Urothelium cell line (cell line): ENCODE data around the gene CYB5B.

Experiments used
- DNase-seq: peaks from one replicate; pipeline ENCODE4 v3.0.0; 2011; ENCODE audit warnings: low spot score, mixed read lengths
- FAIRE-seq: peaks from 2 replicates; lab custom pipeline; 2011; peaks lifted over from hg19 to GRCh38; lab: Jason Lieb, UNC

CYB5B gene

DNA sequence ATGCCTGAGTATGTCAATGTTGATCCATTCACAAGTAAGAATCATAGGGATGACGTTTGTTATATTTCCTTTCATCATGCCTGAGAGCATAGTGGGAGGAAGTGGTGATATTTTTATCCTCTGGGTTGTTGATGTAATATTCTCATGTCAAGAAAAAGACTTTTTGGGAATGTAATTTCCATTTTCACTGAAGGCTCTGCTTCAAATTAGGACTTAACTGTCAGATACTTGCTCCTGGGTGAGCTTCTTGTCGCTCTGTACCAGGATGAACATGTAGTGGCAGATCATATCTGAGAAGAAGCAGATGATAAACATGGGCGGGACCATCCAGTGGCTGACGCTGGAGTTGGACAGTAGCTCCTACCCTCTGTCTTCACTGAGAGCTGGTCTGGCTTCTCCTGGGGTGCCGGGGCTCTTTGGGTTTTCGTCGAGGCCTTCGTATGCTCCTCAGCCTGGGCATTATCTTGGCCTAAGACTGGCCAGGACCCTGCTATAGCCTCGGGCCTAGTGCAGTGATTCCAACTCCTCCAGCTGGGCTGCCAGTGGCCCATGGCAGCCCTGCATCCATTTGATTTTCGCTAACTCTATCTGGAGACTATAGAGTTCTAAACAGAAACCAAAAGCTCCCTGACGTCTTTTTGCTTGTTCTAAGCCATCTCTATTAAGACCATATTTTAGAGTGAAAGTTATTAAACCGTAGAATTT, 19.7 kb downstream of the CYB5B start:
- no peak for FAIRE-seq

DNA sequence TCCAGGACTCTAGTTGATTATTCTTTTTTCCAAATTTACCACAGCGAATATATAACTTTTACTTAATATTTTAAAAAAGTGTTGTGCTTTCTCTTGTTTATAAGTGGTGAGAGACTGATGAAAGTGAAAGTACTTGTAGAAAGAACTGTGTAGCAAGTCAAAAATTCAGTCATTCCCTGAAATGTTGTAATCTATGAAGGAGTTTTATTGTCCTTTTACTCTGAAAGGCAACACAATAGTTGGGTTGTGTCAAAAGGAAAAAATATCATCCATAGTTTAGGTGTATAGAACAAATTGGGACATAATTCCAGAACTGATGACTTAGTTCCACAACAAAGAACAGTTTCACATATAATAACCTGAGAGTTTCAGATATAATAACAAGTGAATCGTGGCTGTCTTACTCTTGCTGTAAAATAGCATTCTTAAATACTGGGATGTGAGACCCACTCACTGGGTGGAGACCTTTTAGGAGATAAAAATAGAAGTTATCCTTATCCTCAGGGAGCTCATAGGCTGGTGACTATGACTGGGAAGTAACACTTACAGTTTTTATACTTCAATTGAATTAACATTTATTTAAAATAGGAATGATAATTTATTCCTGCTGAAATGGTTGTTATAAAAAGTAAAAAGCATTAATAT, 20.6 kb downstream of the CYB5B start:
- no peak for FAIRE-seq
- no peak for DNase-seq

More for the DNA sequence above, 19.7 kb downstream of the CYB5B start:
- DNase-seq, result no peak

DNA sequence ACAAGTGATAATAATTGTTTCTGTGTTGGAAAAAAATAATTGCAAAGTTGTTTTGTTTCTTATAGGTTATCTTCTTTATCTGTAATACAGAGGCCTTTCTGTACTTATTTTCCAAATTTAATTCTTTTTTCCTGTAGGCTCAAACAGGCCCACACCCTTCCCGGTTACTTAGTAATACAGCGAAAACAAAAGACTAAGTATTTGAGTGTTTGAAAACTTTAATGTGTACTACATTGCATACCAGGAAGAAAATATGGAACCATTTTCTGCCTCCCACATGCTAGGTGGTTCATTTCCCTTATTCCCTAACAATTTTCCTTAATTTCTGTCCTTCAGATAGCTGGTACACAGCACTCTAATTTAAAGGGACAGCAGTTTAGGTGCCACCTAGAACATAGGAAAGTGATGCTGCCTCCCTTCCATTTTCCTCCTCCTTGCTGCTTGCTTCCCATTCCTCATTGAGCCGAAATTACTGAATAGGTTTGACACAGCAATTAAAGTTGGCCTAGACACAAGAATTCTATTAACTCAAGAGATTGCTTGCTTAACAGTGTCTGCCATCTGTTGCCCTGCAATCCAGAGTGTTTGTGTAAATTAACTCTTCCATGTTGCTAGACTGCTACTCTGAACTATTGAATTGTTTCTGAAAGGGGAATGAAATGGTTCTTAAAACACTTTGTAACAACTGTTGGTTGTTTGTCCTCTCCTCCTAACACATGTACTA, 24.2 kb downstream of the CYB5B start:
- no peak for DNase-seq
- no peak for FAIRE-seq

DNA sequence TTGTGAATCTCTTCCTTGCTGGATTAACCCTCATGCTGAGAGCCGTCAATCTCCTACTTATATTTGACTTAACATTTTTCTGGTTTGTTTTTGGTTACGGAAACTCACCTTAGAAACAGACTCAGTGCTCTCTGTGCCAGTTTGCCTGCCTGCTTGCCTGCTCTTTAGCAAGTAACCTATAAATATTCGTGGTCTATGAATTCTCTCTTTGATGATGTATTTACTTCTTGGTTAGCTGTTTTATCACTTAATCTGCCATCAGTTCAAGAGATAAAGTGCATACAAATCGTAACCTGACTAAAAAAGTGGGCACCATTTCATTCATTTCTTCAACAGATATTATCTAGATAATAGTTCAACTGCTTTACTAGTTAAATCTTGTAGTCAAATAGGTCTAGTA, 26.7 kb downstream of the CYB5B start:
- no peak for DNase-seq
- FAIRE-seq, result no peak

DNA sequence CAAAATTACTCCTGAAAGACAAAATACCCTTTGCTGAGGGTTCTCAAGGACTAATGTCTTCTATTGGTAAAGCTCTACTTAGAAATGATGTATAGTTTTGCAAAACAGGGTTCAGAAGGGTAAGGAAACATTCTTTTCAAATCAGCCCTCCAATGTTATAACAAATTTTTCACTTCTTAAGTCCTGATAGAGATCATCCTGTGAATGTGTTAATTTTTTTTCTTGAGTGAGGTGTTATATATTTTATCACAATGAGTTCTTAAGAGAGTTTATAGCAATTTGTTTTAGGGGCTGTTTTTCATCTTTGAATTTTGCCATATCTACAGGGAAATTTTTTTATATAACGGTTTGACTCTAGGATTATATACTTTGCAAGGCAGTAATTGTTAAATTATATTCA, 29.5 kb downstream of the CYB5B start:
- FAIRE-seq, result no peak
- DNase-seq, result no peak

DNA sequence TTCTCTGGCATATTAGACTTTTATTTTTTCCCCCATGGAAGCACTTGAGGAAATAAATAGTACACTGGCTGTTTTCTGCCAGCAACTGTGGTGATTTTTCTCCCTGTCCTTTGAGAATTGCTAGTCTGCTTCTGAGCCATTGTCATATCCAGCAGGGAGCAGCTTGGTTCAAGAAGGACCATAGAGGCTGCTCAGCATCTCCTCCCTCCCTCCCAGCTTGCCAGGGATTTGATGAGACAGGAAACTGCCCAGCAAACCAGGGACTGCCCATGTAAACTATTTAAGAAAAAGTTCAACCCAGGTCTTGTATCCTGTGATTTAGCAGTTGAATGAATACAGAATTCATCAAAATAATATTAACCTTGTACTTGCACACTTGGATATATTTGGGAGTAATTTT, 39.5 kb downstream of the CYB5B start:
- no peak for FAIRE-seq
- no peak for DNase-seq

DNA sequence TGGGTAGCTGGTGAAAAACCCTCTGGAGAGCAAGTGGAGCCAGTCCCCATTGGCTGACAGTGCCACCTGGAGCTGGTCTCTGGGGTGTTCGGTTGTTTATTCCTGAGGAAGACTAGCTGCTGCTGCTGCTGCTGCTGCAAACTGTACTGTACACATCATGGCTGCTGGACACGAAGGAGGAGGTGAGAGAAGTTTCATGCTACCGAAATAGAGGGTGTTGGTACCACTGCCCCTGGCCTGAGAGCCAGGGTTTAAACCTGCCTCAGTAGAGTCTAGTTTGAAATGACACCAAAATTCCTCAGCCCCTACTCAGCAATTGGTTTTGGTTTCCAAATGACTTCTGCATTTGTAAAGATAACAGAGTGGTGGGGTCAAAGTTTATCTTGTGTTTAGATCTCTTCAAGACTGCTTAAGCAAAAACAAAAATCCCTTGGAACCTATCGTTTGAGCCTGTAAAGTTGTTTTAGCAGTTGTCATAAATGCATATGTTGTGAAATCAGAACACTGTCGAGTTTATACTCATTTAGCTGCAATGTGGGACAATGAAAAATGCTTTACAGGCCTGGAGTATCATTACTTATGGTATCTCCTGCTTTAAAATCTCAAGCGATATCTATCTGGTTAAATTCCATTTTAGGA, 40.8 kb downstream of the CYB5B start:
- FAIRE-seq, result no peak
- DNase-seq, result no peak

DNA sequence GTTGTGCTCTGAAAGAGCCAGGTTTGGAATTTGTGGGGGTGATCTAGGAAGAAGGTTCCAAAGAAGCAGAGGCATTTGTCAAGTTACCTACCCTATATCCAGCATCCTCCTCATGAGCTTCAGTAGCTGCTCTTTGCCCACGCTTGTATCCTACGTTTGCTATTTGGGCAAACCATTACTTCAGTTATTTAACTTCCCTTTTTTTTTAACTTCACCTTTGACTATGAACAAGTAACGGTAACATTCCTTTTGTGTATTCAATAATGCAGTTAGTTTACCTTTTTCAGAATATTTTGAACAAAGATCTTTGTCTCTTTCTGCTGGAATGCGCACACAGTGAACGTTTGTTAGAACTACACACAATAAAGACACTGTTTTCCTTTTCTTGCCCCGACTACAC, 41.5 kb downstream of the CYB5B start:
- FAIRE-seq (no peak), DNase-seq (no peak)

DNA sequence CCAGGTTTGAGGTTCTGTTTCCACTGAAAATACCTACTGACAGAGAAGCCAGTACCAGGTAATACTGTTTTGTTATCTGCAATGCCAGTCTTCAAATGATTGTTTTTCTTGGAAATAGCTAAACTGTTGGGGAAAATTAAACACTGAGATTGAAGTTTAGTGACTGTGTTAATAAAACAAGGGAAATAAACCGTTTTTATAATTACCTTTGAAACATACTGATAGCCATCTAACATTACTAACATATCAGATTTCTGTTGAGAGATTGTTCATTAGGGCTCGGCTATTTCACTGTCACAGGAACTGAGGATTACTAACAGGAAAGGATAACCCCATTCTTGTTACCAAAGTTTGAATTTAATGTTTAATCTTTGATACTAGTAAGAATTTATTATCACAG, 42.1 kb downstream of the CYB5B start:
- no peak for FAIRE-seq

DNA sequence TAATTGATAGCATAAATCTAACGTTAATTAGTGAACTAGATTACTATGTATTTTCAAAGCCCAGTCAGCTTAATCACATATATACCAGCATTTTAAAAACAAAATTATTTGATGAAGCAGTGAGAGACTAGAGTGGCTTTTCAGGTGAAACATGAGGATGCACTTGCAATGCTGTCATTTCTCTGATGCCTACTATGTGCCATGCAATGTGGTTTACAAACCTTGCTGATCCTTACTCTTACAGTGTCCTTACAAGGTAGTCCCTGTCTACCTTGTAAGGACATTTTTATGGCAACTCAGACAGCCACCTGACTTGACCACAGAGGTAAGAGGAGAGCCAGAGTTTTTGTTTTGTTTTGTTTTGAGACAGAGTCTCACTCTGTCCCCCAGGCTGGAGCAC, 42.7 kb downstream of the CYB5B start:
- no peak for FAIRE-seq
- DNase-seq, result no peak

More for the DNA sequence above, 42.1 kb downstream of the CYB5B start:
- no peak for DNase-seq

DNA sequence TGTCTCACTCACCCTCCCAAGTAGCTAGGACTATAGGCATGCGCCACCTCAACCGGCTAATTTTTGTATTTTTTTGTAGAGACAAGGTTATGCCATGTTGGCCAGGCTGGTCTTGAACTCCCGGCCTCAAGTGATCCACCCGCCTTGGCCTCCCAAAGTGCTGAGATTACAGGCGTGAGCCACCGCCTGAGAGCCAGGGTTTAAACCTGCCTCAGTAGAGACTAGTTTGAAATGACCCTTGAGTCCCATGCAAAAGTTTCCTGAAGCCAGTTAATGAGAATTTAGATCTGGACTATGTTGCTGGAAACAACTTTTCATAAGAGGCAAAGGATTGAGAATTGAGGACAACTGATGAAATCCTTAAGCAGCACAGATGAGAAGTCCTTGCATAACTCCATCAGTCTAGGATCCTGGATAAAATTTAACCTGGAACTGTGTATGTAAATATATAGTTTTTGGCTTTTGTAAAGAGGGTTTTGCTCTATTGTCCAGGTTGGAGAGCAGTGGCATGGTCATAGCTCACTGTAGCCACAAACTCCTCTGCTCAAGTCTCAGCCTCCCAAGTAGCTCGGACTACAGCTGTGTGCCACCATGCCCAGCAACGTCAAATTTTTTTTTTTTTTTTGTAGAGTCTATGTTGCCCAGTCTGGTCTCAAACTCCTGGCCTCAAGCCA, 43.2 kb downstream of the CYB5B start:
- FAIRE-seq, result no peak

DNA sequence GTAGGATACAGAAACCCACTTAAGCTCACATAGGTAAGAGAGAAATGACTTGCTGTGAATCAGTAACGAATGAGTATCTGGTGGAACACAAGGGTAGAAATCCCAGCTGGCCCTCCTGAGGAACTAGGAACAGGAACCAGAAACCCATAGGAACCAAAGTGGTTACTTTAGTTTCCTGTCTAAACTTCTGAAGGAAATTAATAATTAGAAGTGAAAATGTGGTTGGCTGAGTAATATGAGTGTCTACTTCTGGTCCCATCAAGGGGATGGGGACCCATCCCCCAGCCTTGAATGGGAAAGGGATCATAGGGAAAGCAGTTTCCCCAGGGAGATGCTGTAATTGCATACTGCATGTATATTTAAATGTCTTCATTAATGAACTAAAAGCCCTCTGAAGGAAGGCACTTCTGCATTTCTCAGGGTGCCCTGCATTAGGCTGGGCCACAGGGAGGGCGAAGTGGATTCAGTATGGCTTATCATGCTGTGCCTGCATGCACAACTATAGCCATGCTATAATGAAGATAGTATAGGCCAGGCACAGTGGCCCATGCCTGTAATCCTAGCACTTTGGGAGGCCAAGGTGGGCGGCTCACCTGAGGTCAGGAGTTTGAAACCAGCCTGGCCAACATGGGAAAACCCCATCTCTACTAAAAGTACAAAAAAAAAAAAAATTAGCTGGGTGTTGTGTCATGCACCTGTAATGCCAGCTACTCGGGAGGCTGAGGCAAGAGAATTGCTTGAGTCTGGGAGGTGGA, 45.6 kb downstream of the CYB5B start:
- FAIRE-seq (no peak), DNase-seq (no peak)

More for the DNA sequence above, 43.2 kb downstream of the CYB5B start:
- DNase-seq, result no peak

DNA sequence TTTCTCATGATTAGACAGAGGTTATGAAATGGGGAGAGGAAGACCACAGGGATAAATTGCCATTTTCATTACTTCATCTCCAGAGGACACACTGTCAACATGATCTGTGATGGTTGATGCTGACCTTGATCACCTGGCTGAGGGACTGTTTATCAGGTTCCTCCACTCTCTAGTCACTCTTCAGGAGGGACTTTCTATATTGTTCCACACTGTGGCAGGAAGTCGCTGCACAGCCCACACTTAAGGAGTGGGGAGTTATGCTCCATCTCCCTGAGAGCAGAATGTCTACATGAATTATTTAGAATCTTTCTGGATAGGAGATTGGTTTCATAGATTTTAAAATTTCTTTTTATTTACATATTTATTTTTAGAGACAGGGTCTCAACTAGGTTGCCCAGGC, 46.7 kb downstream of the CYB5B start:
- no peak for FAIRE-seq

DNA sequence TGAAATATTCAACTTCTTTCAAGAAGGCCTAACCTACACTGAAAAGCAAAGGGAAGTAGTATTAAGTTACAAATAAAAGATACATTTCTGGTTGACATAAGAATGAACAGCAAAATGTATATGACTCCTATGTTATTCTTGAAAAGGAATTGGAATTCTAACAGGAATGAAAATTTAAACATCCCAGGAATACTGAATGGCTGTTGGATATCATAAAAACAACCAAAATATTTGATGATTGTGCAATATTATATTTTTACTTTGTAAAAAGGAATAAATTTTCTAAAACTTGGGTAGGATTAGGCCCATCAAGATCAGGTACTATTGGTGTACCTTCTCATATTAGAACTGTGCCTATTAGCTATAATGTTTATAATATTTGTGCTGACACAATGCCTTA, 50.0 kb downstream of the CYB5B start:
- no peak for DNase-seq
- FAIRE-seq, result no peak

More for the DNA sequence above, 46.7 kb downstream of the CYB5B start:
- no peak for DNase-seq

DNA sequence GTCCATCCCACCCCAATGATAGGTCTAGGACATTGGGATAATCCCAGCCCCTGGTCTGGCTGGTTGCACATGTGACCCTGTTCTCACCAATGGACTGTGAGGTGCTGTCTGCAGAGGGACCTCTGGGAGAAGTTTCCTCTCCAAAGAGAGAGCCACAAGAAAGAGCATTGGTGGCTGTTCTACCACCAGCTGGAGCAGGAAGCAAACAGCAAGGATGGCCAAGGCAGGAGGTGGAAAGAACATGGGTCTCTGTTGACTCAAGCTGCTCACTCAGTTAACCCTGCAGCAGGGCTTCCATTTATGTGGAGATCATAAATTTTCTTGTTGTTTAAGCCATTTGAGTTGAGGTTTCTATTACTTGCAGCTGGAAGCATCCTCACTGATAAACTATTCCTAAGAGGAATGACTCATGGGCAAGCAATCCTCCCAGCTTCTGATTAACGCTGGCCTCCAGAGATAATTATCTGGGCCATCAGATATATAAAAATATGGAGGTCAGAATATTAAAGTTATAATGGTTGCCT, 52.6 kb downstream of the CYB5B start:
- DNase-seq, result peak; percentile 72
- FAIRE-seq, result no peak

DNA sequence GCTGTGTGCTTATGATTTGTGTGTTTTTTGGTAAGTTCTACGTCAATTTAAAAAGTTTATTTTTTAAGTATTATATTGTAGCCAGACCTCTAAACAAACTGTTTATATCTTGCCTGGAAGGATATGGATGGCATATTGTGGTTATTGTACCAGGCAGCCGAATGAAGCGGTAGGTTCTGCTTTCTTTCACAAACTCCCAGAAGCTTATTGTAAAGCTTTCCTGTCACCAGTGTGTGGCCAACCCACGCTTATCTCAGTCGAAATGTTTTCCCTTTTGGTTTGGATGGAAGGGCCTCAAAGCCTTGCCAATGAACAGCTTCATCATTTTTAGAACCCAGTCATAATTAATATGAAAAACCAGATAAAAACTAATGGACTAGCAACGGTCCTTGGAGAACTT, 53.1 kb downstream of the CYB5B start:
- peak; percentile 26 for DNase-seq
- FAIRE-seq, result no peak

DNA sequence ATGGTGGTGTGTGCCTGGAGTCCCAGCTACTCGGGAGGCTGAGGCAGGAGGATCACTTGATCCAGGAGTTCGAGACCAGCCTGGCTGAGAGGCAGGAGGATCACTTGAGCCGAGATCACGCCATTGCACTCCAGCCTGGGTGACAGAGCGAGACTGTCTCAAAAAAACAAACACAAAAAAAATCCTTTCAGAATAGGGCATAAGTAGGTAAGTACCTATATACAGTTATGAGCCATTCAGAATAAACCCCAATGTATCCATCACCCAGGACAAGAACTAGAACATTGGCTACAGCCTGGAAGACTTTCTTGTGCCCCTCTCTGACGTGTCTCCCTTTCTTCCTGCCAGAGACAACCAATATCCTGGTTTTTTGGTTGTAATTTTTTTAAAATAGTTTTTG, 54.3 kb downstream of the CYB5B start:
- FAIRE-seq, result no peak
- DNase-seq, result no peak

DNA sequence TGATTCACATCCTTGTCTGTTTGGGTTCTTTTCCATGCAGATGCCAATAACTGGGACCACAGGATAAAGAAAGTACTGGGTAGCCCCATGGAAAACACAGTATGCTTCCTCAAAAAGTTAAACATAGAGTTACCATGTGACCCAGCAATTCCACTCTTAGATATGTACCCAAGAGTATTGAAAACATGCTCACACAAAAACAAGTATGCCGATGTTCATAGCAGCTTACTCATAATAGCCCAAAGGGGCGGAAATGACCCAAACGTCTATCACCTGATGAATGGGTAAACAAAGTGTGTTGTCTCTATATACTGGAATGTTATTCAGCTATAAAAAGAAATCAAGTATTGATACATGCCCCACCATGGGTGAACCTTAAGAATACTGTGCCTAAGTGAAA, 55.4 kb downstream of the CYB5B start:
- FAIRE-seq (no peak), DNase-seq (no peak)

DNA sequence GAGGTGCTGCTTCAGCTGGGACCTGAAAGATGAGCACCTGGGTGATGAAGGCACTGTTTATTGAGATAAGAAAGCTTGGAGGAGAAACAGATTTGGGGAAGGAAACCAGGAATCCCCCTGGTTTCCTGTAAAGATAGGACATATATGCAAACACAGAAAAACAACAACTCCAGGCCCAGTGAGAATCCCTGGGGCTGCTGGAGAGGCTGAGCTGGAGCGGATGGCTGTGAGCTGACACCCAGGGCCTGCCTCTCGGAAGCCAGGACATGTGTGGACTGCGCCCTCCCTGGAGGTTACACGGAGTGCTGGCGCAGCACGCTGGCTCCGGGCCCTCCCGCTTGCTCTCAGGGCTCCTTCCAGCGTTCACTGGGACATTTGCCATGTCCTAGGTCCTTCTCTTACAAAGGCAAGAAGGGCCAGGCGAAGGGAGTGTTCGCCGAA, 57.5 kb downstream of the CYB5B start:
- no peak for FAIRE-seq
- DNase-seq, result no peak

DNA sequence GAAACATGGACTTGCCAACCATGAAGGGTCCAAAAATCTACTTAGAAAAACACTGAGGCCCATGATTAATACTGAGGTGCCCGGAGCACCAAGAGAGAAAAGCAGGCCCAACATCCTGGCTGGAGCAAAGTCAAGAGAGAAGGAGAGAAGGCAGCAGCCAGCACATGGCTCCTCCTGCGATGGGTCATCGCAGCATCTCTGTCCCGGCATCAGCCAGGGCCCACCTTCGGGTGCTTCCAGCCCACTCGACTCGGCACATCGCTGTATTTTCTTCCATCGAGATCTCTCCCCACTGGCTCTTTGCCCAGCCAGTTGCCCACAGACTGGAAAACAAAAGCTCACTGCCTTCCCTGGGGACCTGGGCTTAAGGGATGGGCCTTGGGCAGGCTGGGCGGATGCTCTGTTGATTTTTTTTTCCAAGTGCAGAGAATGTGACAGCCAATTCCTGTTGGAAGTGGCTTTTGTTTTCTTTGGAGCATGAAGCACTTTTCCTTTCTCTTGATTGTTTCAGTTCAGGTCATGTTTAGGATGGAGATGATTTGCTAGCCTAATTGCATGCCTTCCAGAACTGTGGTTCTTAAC, 58.1 kb downstream of the CYB5B start:
- no peak for FAIRE-seq
- peak; percentile 71 for DNase-seq
